ENCODE results near the gene NAB2.
"Not testable (repeated sequence)": the region's sequence is repeated elsewhere in the genome, so short reads cannot be mapped to it uniquely, and the experiment has no call there.

The NAB2 gene

DNA sequence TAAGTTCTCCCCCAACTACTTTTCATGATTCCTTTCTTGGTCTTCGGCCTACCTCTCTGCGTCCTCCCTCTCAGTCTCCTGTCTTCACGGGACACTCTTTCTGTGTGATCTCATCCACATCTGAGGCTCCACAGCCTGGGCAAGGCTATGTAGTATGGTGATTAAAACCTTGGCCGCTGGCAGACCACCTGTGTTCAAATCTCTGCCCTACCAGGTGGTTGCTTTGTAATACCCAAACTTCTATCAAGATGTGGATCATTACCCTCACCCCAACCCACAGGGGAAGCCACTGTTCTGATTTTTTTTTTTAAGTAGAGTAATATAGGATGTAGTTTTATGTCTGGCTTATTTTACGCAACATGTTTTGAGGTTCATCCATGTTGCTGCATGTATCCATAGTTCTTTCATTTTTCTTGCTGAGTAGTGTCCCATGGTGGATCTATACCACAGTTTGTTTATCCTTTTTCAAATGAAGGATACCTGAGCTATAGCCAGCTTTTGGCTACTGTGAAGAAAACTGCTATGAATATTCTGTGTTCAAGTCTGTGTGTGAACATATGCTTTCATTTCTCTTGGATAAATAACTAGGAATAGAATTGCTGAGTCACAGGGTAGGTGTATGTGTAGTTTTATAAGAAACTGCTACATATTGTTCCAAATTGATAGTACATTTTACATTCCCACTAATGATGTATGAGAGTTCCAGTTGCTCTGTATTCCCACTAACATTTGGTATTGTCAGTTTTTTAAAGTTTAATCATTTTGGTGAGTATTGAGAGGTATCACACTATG lies 30.6 kb downstream of the NAB2 start:
- H3K9ac ChIP-seq (ENCODE audit: low read depth, low read length) = no peak overlapping the region
- H3K4me1 ChIP-seq (ENCODE audit: insufficient read depth, low read length) = no peaks in the 10 kb centered on the region
- H3K27ac ChIP-seq (ENCODE audit: low read depth, low read length) = no peak overlapping the region
- H3K27me3 ChIP-seq (ENCODE audit: insufficient read depth, low read length) = no peaks in the 10 kb centered on the region
- H3K36me3 ChIP-seq (ENCODE audit: insufficient read depth, low read length) = no peaks in the 10 kb centered on the region
- peaks cover 6% of the 10 kb centered on the region; the same call in 1 of the 2 replicates for H3K9me3 ChIP-seq (ENCODE audit: insufficient read depth, low read depth, low read length)
- no peak overlapping the region for H3K4me3 ChIP-seq (ENCODE audit: low read length)
- WGBS = 93% methylated on average over 5 of the region's 5 CpGs

- 95% methylated on average over 11 of the region's 11 CpGs for WGBS
- H3K9ac ChIP-seq (ENCODE audit: low read depth, low read length); H3K27ac ChIP-seq (ENCODE audit: low read depth, low read length); H3K27me3 ChIP-seq (ENCODE audit: insufficient read depth, low read length); H3K9me3 ChIP-seq (ENCODE audit: insufficient read depth, low read depth, low read length); H3K36me3 ChIP-seq (ENCODE audit: insufficient read depth, low read length); H3K4me3 ChIP-seq (ENCODE audit: low read length); H3K4me1 ChIP-seq (ENCODE audit: insufficient read depth, low read length): not testable (repeated sequence)
These were observed 31.8 kb downstream of the NAB2 start for GRCh38 chr12:57120718-57121117.

DNA sequence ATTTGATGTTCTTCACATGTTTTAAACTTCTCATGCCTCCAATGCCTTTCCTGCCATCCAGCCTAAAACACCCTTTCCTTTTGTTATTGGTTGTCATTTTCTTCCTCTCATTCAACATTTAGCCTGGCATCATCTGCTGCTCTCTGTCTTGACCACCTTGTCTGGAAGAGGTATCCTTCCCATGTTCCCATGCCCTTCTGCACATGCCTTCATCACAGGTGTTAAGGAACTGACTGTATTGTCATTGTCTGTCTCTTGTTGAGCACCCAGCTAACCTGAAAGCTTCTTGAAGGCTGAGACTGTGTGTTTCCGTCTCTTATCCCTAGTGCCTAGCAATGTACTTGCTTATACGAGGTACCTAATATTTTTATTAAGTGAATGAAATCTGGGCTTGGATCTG lies 34.9 kb downstream of the NAB2 start:
- Histone ChIP-seq H3K9ac (ENCODE audit: low read depth, low read length) (no peak overlapping the region), H3K27me3 (ENCODE audit: insufficient read depth, low read length) (no peaks in the 10 kb centered on the region), H3K4me1 (ENCODE audit: insufficient read depth, low read length) (peaks cover 7% of the 10 kb centered on the region), H3K9me3 (ENCODE audit: insufficient read depth, low read depth, low read length) (peaks cover 6% of the 10 kb centered on the region; the same call in 1 of the 2 replicates), H3K27ac (ENCODE audit: low read depth, low read length) (no peak overlapping the region), H3K4me3 (ENCODE audit: low read length) (no peak overlapping the region), H3K36me3 (ENCODE audit: insufficient read depth, low read length) (no peaks in the 10 kb centered on the region)
- 74% methylated on average over 2 of the region's 2 CpGs for WGBS

DNA sequence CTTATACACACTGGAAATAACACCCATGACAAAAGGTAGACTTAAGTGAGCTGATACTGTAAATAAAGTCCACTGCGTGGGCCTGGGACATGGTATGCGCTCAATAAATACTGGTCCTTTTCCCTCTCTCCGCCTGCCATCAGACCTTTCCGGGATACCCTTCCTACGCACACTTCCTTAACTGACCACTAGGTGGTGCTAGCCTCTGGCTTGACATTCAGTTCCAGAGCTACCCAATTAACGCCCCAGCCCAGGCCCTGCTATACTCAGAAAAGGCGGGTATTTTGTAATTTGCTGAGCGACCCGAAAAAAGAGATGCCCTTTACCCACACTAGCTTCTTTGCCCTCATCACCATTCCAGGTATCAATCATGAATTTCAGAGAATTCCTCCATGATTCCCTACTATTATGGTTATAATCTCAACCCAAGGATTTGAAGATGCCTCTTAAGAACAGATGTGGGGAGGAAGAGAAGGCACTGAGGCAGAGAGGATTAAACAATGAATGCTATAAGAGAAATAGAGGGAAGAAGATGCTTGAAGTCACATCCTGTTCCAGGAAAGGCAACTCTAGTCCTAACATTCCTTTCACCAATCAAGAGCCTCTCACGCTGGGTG lies 35.5 kb downstream of the NAB2 start:
- no peaks in the 10 kb centered on the region for H3K27me3 ChIP-seq (ENCODE audit: insufficient read depth, low read length)
- WGBS = 32% methylated on average over 10 of the region's 10 CpGs
- H3K9me3 ChIP-seq (ENCODE audit: insufficient read depth, low read depth, low read length) = peaks cover 6% of the 10 kb centered on the region; the same call in 1 of the 2 replicates
- H3K9ac ChIP-seq (ENCODE audit: low read depth, low read length) = no peak overlapping the region
- H3K27ac ChIP-seq (ENCODE audit: low read depth, low read length) = no peak overlapping the region
- peaks cover 7% of the 10 kb centered on the region for H3K4me1 ChIP-seq (ENCODE audit: insufficient read depth, low read length)
- no peaks in the 10 kb centered on the region for H3K36me3 ChIP-seq (ENCODE audit: insufficient read depth, low read length)
- no peak overlapping the region for H3K4me3 ChIP-seq (ENCODE audit: low read length)

GRCh38 chr12:57126061-57126460 lies 37.1 kb downstream of the NAB2 start:
- Histone ChIP-seq H3K4me1 (ENCODE audit: insufficient read depth, low read length) (peaks cover 20% of the 10 kb centered on the region), H3K4me3 (ENCODE audit: low read length) (no peak overlapping the region), H3K9ac (ENCODE audit: low read depth, low read length) (no peak overlapping the region), H3K9me3 (ENCODE audit: insufficient read depth, low read depth, low read length) (peaks cover 6% of the 10 kb centered on the region; the same call in 1 of the 2 replicates), H3K27ac (ENCODE audit: low read depth, low read length) (no peak overlapping the region), H3K27me3 (ENCODE audit: insufficient read depth, low read length) (no peaks in the 10 kb centered on the region), H3K36me3 (ENCODE audit: insufficient read depth, low read length) (no peaks in the 10 kb centered on the region)
- WGBS = 93% methylated on average over 11 of the region's 11 CpGs

- no peak overlapping the region for H3K27ac ChIP-seq (ENCODE audit: low read depth, low read length)
- peak overlapping the region; percentile 11; the same call in 1 of the 2 replicates for H3K9ac ChIP-seq (ENCODE audit: low read depth, low read length)
- peak overlapping the region; percentile 96; the same call in 1 of the 2 replicates for H3K4me3 ChIP-seq (ENCODE audit: low read length)
- 65% methylated on average over 7 of the region's 7 CpGs for WGBS
- H3K27me3 ChIP-seq (ENCODE audit: insufficient read depth, low read length) = no peaks in the 10 kb centered on the region
- peaks cover 23% of the 10 kb centered on the region for H3K4me1 ChIP-seq (ENCODE audit: insufficient read depth, low read length)
- H3K36me3 ChIP-seq (ENCODE audit: insufficient read depth, low read length) = no peaks in the 10 kb centered on the region
- peaks cover 6% of the 10 kb centered on the region; the same call in 1 of the 2 replicates for H3K9me3 ChIP-seq (ENCODE audit: insufficient read depth, low read depth, low read length)
These were observed 37.6 kb downstream of the NAB2 start for GRCh38 chr12:57126561-57126960.

DNA sequence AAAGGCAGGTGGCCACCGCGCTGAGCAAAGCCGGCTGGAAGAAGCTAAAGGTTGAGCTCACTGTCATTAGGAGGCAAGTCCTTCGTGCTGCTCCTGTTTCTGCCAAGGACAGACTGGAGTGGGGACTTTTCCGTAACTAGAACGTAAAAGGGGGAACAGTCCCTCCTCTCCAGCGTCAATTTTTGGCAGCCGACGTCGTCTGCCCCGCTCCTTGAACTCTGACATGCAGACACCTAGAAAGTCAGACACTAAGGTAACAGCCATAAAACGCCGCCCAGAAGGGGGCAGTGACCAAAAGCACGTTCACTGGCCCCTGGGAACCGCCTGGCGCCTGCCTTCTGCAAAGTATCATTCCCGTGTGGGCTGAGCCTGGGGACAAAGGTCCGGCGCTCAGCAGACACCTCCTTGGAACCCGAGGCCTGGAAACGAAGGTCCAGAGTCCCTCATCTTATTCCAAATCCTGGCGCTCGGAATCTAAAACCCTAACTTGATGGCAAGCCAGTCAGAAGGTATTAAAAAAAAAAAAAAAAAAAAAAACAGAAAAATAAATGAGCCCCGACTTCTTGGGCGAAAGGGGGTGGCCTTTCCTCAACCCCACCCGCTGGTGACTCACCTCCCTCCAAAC lies 38.3 kb downstream of the NAB2 start:
- H3K9me3 ChIP-seq (ENCODE audit: insufficient read depth, low read depth, low read length) = peaks cover 3% of the 10 kb centered on the region; the same call in 1 of the 2 replicates
- 12% methylated on average over 26 of the region's 26 CpGs for WGBS
- H3K36me3 ChIP-seq (ENCODE audit: insufficient read depth, low read length) = no peaks in the 10 kb centered on the region
- no peaks in the 10 kb centered on the region for H3K27me3 ChIP-seq (ENCODE audit: insufficient read depth, low read length)
- peak overlapping the region; percentile 96 for H3K4me3 ChIP-seq (ENCODE audit: low read length)
- peak overlapping the region; percentile 96; the same call in 1 of the 2 replicates for H3K27ac ChIP-seq (ENCODE audit: low read depth, low read length)
- peak overlapping the region; percentile 34 for H3K9ac ChIP-seq (ENCODE audit: low read depth, low read length)
- peaks cover 29% of the 10 kb centered on the region for H3K4me1 ChIP-seq (ENCODE audit: insufficient read depth, low read length)

DNA sequence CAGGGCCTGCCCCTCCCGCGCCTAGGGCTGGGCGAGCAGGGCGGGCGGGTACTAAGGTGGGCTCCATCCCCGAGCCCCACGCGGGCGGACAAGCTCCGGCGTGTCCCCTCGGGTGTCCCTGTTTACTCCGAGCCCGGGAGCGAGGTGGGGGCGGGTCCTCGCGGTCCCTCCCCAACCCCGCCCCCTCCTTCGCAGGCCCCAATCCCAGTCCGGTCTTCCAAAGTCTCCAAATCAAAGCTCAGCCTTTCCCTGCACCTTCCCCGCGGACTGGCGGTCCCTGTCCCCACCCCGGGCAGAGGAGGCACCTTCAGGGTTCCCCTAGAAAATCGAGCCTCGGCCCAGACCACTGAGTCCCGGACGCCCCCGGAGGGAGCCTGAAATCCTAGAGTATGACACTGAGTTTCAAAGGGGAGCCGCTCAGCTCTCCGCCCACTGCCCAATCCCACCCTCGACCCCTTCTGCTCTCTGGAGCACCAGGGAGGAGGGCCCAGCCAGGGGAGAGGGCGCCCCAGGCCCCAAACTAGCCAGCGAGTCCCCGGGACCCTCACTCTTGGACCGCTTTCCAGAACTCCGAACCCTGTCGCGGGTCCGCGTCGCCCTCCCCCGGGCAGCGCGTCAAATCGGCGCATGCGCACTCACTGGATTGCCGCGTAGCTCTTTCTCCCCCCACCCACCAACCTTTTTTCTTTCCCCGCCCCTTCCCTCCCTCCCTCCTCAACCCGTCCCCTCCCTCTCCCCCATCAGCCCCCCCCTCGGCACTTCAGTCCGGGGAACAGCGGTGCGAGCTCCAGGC lies 39.0 kb downstream of the NAB2 start, which contains the start of gene LRP1:
Gene LRP1 (plus strand): TSS at position 758 of the 793 bp plus-strand sequence. CDS start 482 bp downstream, outside the sequence.
- Histone ChIP-seq H3K9me3 (ENCODE audit: insufficient read depth, low read depth, low read length) (no peaks in the 10 kb centered on the region), H3K27me3 (ENCODE audit: insufficient read depth, low read length) (no peaks in the 10 kb centered on the region), H3K9ac (ENCODE audit: low read depth, low read length) (peak within 1 kb of the TSS; percentile 88), H3K27ac (ENCODE audit: low read depth, low read length) (peak within 1 kb of the TSS; percentile 96), H3K36me3 (ENCODE audit: insufficient read depth, low read length) (no peaks in the 10 kb centered on the region), H3K4me3 (ENCODE audit: low read length) (peak within 1 kb of the TSS; percentile 96), H3K4me1 (ENCODE audit: insufficient read depth, low read length) (peaks cover 36% of the 10 kb centered on the region)
- under 1% methylated on average over 52 of the region's 57 CpGs for WGBS

DNA sequence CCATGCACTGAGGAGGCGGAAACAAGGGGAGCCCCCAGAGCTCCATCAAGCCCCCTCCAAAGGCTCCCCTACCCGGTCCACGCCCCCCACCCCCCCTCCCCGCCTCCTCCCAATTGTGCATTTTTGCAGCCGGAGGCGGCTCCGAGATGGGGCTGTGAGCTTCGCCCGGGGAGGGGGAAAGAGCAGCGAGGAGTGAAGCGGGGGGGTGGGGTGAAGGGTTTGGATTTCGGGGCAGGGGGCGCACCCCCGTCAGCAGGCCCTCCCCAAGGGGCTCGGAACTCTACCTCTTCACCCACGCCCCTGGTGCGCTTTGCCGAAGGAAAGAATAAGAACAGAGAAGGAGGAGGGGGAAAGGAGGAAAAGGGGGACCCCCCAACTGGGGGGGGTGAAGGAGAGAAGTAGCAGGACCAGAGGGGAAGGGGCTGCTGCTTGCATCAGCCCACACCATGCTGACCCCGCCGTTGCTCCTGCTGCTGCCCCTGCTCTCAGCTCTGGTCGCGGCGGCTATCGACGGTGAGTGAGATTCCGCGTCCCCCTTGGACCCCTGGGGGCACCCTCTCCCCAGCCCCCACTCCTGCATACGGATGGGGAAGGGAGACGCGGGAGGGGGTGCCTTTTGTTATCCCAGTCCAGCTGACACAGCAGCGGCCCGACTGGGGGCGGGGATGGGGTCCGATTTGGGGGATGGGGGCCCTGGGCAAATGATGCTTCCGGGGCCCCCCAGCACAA lies 39.8 kb downstream of the NAB2 start:
- H3K9me3 ChIP-seq (ENCODE audit: insufficient read depth, low read depth, low read length) = no peaks in the 10 kb centered on the region
- H3K36me3 ChIP-seq (ENCODE audit: insufficient read depth, low read length) = no peaks in the 10 kb centered on the region
- WGBS = 1% methylated on average over 24 of the region's 35 CpGs
- peak overlapping the region; percentile 88 for H3K9ac ChIP-seq (ENCODE audit: low read depth, low read length)
- no peaks in the 10 kb centered on the region for H3K27me3 ChIP-seq (ENCODE audit: insufficient read depth, low read length)
- peak overlapping the region; percentile 96 for H3K4me3 ChIP-seq (ENCODE audit: low read length)
- peak overlapping the region; percentile 96 for H3K27ac ChIP-seq (ENCODE audit: low read depth, low read length)
- H3K4me1 ChIP-seq (ENCODE audit: insufficient read depth, low read length) = peaks cover 43% of the 10 kb centered on the region

DNA sequence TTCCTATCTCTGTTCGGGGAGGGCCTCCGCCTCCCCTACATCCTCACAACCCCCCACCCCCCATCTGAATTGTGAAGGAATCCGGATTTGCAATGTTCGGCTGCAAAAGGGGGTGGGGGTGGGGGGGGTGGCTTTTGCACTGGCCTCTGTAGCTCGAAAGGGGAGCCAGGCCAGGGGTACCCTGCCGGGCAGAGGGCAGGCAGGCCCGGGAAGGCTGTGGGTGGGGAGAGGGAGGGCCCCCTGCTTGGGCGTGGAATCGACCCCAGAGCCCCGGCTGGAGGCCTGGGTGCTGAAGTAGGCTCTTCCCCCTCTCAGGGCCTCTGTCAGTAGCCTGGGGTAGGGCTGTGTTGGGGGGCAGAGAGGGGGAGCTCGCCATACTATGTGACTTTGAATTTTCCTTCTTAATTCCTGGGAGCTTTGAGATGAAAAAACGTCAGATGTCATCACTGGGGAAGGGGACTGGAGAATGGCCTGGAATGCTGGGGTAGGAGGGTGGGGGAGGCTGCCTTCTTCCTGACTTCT lies 40.5 kb downstream of the NAB2 start:
- peak overlapping the region; percentile 96 for H3K27ac ChIP-seq (ENCODE audit: low read depth, low read length)
- WGBS = under 1% methylated on average over 10 of the region's 12 CpGs
- H3K4me1 ChIP-seq (ENCODE audit: insufficient read depth, low read length) = peaks cover 50% of the 10 kb centered on the region
- peak overlapping the region; percentile 88 for H3K9ac ChIP-seq (ENCODE audit: low read depth, low read length)
- no peaks in the 10 kb centered on the region for H3K27me3 ChIP-seq (ENCODE audit: insufficient read depth, low read length)
- peak overlapping the region; percentile 96 for H3K4me3 ChIP-seq (ENCODE audit: low read length)
- H3K36me3 ChIP-seq (ENCODE audit: insufficient read depth, low read length) = no peaks in the 10 kb centered on the region
- no peaks in the 10 kb centered on the region for H3K9me3 ChIP-seq (ENCODE audit: insufficient read depth, low read depth, low read length)
